ENCODE data around the gene RIPK1. TPM values are rescaled to one million over a fixed set of nuclear protein-coding genes. Genes with fewer than 3 reads are reported as not detected.
A peak's percentile ranks its signal among the peaks of the same experiment; 100 is the strongest.

RIPK1 gene
- total and polyA plus RNA-seq, 9 of the 15 experiments (the other 6 are each of a cell fraction or from before 2014, with no cell fraction given): 3.8 to 24.9 (median 17.7) TPM

- TF ChIP-seq CEBPZ (IDR thresholded peaks at IDR 0.05; ENCODE audit: borderline replicate concordance, low read depth, low read length) (no peak), PHTF2 (CRISPR knock-in tag; IDR thresholded peaks at IDR 0.05) (peak; percentile 71; the same call in 1 of the 2 replicates), SMAD3 (CRISPR knock-in tag; conservative IDR thresholded peaks at IDR 0.05) (no peak), ATF1 (CRISPR knock-in tag; IDR thresholded peaks at IDR 0.05) (no peak; the same call in 1 of the 2 replicates), ATF1 (tag; IDR thresholded peaks at IDR 0.05) (peak; percentile 93), HDAC3 (IDR thresholded peaks at IDR 0.05; ENCODE audit: borderline replicate concordance, partially characterized antibody) (no peak), SNAPC5 (CRISPR knock-in tag; IDR thresholded peaks at IDR 0.05) (no peak), NUFIP1 (IDR thresholded peaks at IDR 0.05; ENCODE audit: partially characterized antibody) (no peak), ZNF639 (CRISPR knock-in tag; conservative IDR thresholded peaks at IDR 0.05 in 1 of 2, IDR thresholded peaks at IDR 0.05 in 1 of 2) (no peak; a peak in 1 of 4 replicates), NRF1 (conservative IDR thresholded peaks at IDR 0.05 in 1 of 2, IDR thresholded peaks at IDR 0.05 in 1 of 2) (peak; percentile 85 to 87), SOX6 (IDR thresholded peaks at IDR 0.05) (peak; percentile 67), USF2 (CRISPR knock-in tag; IDR thresholded peaks at IDR 0.05) (no peak), SP1 (CRISPR knock-in tag; IDR thresholded peaks at IDR 0.05) (peak; percentile 85), ZNF764 (CRISPR knock-in tag; IDR thresholded peaks at IDR 0.05; ENCODE audit: low read depth) (no peak), FOXO4 (CRISPR knock-in tag; IDR thresholded peaks at IDR 0.05) (peak; percentile 61; the same call in 1 of the 2 replicates)
These were observed 4.3 kb upstream of the RIPK1 start (continued) for GRCh38 chr6:3063733-3064700.
